Cardiac muscle cell (in vitro differentiated cells and primary cell): ENCODE data around the gene LDLR. TPM values are rescaled to one million over a fixed set of nuclear protein-coding genes. Genes with fewer than 3 reads are reported as not detected.

Source experiments
- DNase-seq, 2 donors: peaks; one replicate each; pipeline versions ENCODE4 v3.0.0 to v3.0.0-alpha.2; 2010 to 2017; ENCODE audit warnings: low read depth in 1 of 2, low spot score in 1 of 2
- H3K27ac ChIP-seq: fragments of 200-600 bp; sonication (generic); 2 replicates; pipeline ENCODE4 v1.5.1; 2016
- H3K27me3 ChIP-seq: fragments of 200-600 bp; sonication (generic); 2 replicates; pipeline ENCODE4 v1.6.0; 2016; ENCODE audit warnings: control low read depth
- H3K36me3 ChIP-seq: fragments of 200-600 bp; sonication (generic); 2 replicates; pipeline ENCODE4 v1.5.1; 2016; ENCODE audit warnings: control low read depth
- H3K4me1 ChIP-seq: fragments of 200-600 bp; sonication (generic); 2 replicates; pipeline ENCODE4 v1.8.1; 2017; ENCODE audit warnings: low read depth, mild to moderate bottlenecking, mixed run types
- H3K4me3 ChIP-seq: fragments of 200-600 bp; sonication (generic); 2 replicates; pipeline ENCODE4 v1.5.1; 2016; ENCODE audit warnings: mild to moderate bottlenecking
- H3K9me3 ChIP-seq: fragments of 200-600 bp; sonication (generic); 2 replicates; pipeline ENCODE4 v1.5.1; 2017; ENCODE audit warnings: low read depth, mild to moderate bottlenecking, control low read depth
- CTCF ChIP-seq: IDR thresholded peaks from 2 replicates; pipeline ENCODE4 v1.5.1; 2012; ENCODE audit warnings: low read depth, mild to moderate bottlenecking, low read length
- polyA plus RNA-seq: library from polyadenylated mRNA; unstranded; fragments of >200 nt; fragmentation: Nextera tagmentation; extraction: Ambion mirVana; gene quantifications from 2 replicates; pipeline ENCODE4 v1.2.1, GENCODE V29; 2016
- total RNA-seq: library from RNA; depleted of rRNA; stranded (reverse); fragments of >200 nt; gene quantifications from 2 replicates; pipeline ENCODE4 v1.2.3, GENCODE V29; 2016

Gene LDLR
- total and polyA plus RNA-seq, 2 experiments from 2014 or later: 98.6 to 107 TPM

GRCh38 chr19:11046605-11047354 is 42.5 kb upstream of the LDLR start:
- Histone ChIP-seq H3K9me3 (no peaks in the 10 kb centered on the region), H3K4me3 (no peak overlapping the region), H3K27ac (no peak overlapping the region), H3K36me3 (peaks cover 30% of the 10 kb centered on the region), H3K4me1 (no peaks in the 10 kb centered on the region), H3K27me3 (no peaks in the 10 kb centered on the region)
- no peak for DNase-seq
- no peak for TF ChIP-seq CTCF

- DNase-seq: no peak
- Histone ChIP-seq H3K9me3 (no peaks in the 10 kb centered on the region), H3K36me3 (peaks cover 31% of the 10 kb centered on the region), H3K27ac (no peak overlapping the region), H3K4me1 (no peaks in the 10 kb centered on the region), H3K4me3 (no peak overlapping the region), H3K27me3 (no peaks in the 10 kb centered on the region)
- no peak for TF ChIP-seq CTCF
Measured at GRCh38 chr19:11047866-11048265, 41.4 kb upstream of the LDLR start.

DNA sequence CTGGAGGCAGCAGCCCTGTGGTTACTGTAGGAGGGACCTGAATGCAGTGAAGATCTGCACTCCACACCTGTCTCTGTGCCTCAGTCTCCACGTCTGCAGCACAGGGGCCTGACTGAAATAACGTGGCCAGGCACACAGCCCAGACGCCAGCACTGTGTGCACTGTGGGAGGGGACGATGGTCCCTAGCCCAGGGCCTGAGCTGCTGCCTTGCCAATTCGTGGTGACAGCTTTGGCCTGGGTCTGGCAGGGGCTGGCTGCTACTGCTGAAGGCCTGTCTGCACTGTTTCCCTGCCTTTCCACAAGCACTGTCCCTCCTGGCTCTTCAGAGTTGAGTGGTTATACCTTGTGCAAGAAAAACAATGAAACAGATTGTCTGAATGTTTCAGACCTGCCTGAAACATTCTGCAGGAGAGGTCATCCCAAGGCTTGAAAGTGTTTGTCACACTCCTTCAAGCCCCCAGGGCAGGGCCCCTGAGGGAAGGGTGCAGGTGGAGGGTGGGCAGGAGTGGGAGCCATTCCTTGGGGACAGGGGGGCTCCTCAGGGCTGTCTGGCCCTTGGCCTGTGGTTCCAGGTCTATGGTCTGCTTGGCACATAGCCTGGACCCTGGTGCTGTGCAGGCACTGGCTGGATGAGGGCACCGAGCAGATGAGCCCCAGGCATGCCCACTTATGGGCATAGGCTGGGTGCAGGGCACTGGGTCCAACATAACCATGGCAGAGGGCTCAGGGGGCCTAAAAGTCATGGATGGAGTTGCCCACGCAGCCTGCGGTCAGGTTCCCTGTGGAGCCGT is 38.7 kb upstream of the LDLR start:
- no peak overlapping the region for H3K4me3 ChIP-seq
- no peak overlapping the region for H3K27ac ChIP-seq
- H3K27me3 ChIP-seq: no peaks in the 10 kb centered on the region
- H3K4me1 ChIP-seq: no peaks in the 10 kb centered on the region
- TF ChIP-seq CTCF: no peak
- peaks cover 28% of the 10 kb centered on the region for H3K36me3 ChIP-seq
- no peak for DNase-seq
- H3K9me3 ChIP-seq: no peaks in the 10 kb centered on the region

DNA sequence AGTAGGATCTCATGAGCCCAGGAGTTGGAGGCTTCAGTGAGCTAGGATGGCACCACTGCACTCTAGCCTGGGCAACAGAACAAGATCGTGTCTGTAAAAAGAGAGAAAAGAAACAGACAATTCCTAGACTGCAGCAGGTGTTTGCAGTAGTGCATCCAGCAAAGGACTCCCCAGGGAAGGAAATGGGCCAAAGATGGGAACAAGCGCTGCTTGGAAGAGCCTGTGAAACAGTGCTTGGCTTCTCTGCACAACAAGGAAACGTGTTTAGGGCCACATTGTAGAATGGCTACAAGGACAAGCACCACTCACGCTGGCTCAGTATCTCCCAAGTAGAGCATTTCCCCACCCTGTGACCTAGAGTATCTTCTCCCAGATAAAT is 35.5 kb upstream of the LDLR start:
- Histone ChIP-seq H3K27me3 (no peaks in the 10 kb centered on the region), H3K4me3 (no peak overlapping the region), H3K27ac (no peak overlapping the region), H3K9me3 (no peaks in the 10 kb centered on the region), H3K4me1 (no peaks in the 10 kb centered on the region), H3K36me3 (peaks cover 16% of the 10 kb centered on the region)
- TF ChIP-seq CTCF: no peak
- no peak for DNase-seq

- Histone ChIP-seq H3K4me1 (no peaks in the 10 kb centered on the region), H3K27me3 (no peaks in the 10 kb centered on the region), H3K36me3 (peaks cover 13% of the 10 kb centered on the region), H3K4me3 (no peak overlapping the region), H3K9me3 (no peaks in the 10 kb centered on the region), H3K27ac (no peak overlapping the region)
- no peak for TF ChIP-seq CTCF
- DNase-seq: no peak
Measured at GRCh38 chr19:11054200-11054599, 35.1 kb upstream of the LDLR start.
